GM18868 (cell line): ENCODE results near the gene PLCB4.

Source experiments
- ATAC-seq: cut with Tn5 transposase; IDR thresholded peaks from one replicate; pipeline ENCODE4 v1.9.1; 2021; ENCODE audit warnings: mild to moderate bottlenecking, moderate library complexity; ENCODE audit not compliant: unreplicated experiment

Gene PLCB4

DNA sequence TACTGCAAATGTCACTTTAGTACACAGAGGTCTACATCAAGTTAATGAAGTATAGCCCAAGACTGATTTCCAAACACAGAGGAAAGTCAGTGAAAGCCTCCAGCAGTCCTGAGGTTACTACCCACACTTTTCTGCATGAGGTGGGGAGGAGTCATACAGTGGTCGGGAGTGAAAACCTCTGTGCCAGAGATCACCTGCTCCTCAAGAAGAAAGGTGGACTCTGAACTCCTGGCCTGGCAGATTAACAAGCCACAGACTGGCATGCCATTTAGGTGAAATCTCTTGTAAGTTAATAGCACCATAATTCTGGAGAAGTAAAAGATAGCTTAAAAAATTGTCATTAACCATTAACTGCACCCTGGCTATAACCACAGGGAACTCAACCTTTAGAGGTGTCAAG lies 320.5 kb downstream of the PLCB4 start:
- ATAC-seq = no peak

DNA sequence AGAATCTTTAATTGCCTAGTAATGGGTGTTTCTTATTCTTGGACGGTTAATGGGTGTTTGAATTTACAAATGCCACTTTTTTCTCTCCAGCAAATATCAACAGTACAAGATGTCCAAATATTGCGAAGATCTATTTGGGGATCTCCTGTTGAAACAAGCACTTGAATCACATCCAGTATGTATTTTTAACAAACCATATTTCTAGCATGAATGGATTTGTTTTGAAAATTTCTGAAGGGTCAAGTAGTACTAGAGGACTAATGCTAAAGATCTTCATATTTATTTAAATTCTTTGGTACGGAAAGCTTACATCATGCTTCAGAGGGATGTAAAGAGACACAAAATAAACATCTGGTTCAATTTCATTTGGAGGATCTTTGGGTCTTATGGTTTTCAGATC lies 321.6 kb downstream of the PLCB4 start:
- ATAC-seq = no peak

DNA sequence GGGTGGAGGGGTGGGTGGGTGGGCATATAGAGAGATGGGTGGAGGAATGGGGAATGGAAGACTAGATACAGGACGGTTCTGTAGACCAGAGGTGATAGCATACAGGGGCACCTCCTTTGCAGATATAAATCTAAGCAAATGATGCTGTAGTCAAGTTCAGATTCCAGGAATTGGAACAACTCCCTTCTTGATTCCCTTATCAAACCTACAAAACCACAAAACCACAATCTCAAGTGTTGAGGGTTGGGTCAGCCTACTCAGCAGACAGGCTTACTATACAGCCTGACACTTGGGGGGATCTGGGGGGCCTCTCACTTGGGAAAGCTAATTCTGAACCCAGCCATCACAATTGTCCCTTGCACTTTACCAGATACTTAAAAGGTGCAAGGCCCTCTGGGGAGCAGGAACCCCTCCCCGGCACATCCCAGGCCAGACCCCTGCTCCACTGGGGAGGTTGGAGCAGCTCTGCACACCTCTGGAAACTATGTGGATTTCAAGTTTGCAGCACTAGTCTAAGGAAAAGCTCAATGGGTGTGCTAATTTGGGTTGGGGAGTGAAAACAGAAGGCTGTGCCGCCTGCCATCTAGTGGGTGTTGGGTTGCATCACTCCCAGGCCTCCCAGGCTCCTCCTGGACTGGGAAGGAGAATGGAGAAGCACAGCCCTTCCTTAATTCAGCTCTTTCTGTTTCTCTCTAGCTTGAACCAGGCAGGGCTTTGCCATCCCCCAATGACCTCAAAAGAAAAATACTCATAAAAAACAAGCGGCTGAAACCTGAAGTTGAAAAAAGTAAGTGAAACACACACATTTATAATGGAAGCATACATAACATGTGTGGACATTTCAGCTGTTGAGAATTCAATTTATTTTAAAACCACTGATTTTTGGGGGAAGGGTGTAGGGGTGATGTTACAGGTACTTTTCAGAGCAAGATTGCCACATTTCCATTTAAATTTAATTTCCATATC lies 324.3 kb downstream of the PLCB4 start:
- peak; percentile 44 for ATAC-seq

DNA sequence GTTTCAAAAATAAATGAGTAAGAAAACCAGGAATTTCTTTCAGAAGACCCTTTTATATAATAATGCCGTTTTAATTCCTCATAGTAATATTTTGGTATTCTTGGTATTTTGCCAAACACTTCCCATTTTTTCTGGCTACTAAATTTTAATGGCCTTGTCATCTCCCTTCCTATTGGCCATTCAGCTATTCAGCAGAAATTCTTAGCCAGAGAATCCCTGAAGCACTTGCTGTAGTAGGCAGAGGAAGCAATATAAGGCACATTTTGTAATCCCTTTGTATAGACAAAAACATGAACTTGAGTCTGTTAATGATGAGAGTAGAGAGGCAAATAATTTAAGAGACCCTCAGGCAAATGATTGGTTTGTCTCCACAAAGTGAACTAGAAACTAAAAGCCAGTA lies 327.1 kb downstream of the PLCB4 start:
- no peak for ATAC-seq

DNA sequence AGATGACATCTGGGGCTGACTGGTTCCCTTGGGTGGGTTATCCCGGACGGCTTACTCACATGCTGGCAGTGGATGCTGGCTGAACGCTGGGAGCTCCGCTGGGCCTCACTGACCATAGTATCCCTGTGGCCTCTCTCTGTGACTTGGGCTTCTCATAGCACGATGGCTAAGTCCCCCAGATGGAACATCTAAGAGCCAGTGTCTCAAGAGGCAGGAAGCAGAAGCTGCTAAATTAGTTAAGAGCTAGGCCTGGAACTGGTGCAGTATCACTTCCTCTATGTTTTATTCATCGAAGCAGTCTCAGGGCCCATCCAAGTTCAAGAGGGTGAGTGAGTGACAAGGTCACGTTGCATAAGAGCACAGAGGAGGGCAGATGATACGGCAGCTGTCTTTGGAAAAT lies 329.0 kb downstream of the PLCB4 start:
- peak; percentile 97 for ATAC-seq

DNA sequence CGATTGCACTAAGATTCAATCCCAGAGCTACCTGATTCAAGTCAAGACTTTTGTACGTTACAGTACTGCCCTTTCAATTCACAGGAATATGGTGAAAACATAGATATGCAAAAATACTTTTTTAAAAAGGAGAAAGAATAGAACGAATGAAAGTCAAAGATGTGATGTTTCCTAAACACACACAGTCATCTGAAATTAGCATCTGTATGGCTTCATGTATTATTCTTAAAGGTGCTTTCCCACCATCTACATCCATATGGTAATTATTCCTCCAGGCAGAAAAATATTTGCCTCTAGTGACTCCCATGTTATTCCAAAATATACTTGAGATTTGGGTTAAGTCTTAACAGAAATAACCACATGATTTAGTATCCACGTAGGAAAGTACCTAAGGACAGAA lies 330.0 kb downstream of the PLCB4 start:
- ATAC-seq = no peak

DNA sequence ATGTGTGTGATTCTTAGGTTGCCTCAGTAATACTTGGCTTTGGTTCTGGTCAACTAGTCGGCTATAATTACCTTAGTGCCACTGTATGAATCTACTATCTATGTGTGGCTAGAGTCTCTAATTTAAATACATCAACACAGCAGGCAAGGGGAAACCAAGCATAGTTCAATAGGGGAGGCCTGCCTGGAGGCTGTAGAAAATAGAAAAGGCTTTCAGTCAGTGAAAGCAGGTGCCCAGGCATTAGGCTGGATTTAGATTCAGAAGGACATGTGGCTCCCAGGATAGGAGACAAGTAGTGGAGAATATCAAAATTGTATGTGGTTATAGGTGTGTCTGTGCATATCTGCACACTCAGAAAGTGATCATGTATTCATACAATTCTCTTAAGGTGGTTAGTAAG lies 330.4 kb downstream of the PLCB4 start:
- ATAC-seq = no peak

DNA sequence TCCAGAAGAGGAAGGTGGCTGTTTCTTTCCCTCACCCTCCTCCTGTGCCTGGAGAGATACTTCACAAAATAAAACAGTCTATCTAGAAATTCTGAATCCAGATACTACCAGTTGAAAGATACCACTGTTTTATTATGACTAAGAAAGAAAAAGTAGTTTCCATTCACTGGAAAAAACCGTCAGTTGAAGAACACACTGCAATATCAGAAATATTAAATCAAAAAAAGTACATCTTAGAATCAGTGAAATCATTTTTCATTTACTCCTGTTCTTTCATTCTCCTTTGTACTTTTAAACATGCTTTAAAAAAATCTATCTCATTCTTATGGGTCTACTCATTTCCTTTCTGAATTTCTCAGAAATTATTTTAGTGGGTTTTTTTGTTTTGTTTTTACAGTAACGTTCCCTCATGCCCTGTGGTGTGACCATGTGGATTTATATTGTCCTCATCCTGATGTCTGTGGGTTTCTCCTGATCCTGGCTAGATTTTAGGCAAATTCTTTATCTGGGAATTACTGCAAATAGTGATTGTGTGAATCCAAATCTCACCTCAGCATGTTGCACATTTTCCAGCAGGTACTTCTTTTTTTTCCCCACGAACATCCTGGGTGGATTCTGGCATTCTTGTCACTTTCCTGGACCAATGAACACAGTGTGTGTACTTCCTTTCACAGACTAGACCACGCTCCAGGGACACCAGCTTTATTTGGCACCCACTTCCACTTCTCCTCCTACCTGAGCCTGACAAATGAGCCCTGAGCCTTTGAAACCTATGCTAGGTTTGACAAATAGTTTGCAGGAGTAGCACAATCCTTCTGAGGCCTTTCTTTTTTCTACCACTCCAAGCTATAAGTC lies 331.5 kb downstream of the PLCB4 start:
- ATAC-seq = no peak

DNA sequence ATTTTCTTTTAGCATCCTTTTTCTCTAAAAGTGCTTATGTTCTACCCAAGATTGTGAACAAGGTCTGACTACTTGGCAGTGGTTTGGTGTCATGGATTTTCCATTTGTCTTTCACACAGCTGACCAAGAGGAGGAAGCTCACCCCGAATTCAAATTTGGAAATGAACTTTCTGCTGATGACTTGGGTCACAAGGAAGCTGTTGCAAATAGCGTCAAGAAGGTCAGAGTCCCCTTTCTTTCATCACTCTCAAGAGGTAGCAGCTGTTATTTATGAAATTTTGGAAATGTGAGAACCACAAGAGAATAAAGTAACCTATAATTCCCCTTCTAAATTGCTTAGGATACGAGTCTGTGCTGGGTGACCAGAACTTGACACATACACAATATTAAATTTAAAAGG lies 332.5 kb downstream of the PLCB4 start:
- ATAC-seq = no peak

DNA sequence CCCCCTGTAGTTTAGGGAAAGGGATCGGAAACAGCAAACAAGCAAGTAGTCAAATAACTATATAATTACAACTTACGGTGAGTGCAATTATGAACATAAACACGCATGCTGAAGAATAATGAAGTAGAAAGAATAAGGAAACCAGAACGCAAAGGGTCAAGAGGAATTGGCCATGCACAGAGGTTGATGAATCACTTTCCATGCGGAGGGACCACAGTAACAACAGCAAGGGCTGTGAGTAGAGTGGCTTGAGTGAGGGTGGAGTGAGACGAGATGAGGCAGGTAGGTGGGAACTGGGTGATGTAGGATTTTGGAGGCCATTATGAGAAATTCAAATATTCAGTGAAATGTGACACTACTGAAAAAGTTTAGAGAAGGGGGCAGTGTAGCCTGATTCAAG lies 333.3 kb downstream of the PLCB4 start:
- no peak for ATAC-seq

DNA sequence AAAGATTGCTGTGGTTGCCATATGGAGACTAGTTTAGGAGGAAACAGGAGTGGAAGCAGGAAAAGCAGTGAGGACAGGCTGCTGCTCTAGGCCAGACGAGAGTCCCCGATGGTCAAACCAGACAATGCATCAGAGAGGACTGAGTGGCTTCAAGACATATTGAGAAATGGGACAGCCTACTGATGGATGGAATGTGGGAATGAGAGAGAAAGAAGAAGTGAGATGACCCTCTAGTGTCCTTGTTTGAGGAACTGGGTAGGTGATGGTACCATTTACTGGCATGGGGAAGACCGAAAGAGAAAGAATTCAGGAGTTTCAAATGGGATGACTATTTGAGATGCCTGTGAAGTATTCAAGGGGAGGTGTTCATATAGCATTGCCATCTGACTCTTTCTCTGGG lies 333.7 kb downstream of the PLCB4 start:
- no peak for ATAC-seq

DNA sequence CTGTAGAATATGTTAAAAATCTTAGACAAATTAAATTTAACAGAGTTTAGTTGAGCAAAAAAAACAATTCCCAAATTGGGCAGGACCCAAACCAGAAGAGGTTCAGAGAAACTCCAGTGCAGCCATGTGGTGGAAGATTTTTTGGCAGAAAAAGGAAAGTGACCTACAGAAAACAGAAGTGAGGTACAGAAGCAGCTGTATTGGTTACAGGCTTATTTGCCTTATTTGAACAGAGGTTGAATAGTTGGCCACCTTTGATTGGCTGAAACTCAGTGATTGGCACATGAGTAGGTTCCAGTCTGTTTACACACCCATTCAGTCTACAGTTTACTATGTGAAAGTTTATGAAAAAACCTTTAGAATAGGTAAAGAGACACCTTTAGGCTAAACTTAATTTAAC lies 334.6 kb downstream of the PLCB4 start:
- ATAC-seq = no peak

DNA sequence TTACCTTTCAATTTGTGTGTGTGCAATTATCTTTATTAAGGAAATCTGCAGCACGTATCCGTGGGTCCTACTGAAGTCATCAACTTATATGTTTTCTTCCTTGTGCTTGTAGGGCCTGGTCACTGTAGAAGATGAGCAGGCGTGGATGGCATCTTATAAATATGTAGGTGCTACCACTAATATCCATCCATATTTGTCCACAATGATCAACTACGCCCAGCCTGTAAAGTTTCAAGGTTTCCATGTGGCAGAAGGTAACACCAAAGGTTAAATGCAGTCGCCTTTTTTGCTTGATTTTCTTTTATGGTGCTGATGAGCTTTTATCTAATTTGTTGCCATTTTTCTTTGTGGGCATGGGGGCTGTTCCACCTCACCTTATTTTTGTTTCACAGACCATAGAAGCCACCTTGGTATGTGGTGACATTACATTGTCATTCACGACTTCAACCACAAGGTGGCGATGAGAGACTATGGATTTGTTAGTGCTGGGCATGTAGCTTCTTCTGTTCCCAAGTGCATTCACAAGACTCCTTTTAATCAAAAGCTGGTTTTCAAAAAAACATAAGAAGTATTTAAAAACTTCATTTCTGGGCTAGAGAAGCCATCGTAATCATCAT lies 339.0 kb downstream of the PLCB4 start:
- peak; percentile 76 for ATAC-seq

DNA sequence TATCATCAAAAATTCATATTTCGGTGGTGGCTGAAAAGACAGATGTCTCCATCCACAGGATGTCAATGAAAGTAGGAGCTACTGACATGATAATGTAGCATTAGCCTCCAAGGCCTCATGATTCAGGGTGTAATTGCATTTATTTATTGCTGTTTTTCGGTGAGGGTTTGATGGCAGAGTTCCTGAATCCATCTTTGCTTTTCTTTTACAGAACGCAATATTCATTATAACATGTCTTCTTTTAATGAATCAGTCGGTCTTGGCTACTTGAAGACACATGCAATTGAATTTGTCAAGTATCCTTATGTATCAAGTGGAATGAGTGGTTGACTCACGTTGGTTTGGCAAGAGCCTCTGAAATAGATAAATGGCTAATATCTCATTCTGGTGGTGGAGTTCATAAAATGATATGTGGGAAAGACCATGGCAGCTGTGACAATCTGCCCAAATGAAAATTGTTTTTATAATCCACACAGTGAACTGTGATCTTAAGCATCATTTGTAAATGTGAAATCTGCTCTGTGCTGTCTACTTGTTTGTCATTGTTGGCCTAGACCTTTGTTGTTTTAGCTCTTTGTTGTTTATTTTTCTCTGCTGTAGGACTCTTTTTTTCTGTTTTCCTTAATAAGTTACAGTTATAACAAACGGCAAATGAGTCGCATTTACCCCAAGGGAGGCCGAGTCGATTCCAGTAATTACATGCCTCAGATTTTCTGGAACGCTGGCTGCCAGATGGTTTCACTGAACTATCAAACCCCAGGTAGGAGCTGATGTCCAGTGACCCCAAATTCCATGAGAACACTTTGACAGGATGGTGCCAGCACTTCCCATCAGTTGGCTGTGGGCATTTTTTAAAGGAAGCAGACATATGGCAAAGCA lies 339.8 kb downstream of the PLCB4 start:
- ATAC-seq = no peak

DNA sequence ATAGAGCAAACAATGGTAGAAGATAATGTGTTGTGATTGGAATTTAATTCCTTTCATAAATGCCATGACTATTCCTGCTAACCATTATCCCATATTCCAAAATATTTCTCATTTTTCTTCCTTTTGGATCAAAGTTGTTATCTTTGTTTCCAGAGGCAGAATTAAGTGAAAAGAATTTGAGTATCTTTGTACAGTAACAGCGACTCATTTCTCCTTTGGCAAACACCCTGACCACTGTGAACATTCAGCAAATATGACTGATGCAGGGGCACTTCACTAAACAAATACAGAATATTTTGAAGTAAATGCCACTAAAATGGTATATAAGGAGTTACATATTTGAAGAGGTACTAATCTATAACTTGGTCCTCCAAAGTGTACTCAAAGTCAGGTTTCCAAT lies 340.5 kb downstream of the PLCB4 start:
- no peak for ATAC-seq

DNA sequence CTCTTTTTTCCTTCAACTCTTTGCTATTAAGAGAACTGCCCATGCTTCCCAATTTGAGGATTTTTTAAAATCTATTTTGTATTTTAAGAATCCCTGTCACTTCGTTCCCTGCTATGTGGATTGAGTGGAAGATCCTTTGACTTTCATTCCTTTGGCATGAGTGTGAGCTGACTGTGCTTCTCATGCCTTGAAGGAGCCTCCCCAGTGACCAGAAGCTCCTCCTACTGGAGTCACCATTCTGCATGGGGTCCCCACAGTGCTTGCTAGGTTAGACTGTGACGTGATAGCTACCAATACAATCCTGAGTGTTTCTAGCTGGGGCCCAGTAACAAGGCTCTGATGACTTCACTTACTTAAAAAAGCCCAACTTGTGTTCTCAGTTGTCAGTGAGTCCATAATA lies 341.1 kb downstream of the PLCB4 start:
- no peak for ATAC-seq

DNA sequence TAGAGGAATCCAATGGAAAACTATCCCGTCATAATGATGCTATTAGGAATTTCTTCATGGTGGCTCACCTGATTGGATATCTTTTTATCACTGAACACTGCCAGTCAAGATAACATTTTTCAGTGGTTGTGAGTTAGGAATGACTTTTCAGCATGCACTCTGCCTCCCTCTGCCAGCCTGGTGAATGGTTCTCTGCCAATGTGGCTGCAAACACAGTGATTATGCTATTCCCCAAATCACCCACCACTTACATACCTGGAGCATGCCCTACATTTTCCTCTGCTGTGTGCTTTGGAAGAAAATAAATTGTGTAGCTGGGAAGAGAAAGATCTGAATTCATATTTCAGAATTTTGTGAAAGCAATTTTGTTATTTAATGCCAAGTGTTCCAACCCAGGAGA lies 342.9 kb downstream of the PLCB4 start:
- no peak for ATAC-seq

DNA sequence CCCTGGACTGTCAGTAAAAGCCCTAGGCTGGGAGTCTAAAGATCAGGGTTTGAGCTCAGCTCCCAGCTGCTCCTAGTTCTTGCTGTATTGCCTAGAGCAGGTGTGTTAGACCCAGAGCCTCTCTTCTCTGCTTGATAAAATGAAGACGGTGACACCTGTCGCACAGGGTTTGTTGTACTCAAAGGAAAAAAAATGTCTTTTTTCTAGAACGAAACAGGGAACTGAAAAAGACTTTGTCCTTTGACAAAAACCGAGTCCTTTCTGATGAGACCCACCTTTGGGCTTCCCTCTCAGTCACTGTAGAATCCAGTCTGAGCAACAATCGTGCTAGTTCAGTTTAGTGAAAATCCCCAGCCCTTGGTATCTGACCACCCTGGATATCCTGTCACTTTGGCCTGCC lies 343.4 kb downstream of the PLCB4 start:
- ATAC-seq = peak; percentile 69

DNA sequence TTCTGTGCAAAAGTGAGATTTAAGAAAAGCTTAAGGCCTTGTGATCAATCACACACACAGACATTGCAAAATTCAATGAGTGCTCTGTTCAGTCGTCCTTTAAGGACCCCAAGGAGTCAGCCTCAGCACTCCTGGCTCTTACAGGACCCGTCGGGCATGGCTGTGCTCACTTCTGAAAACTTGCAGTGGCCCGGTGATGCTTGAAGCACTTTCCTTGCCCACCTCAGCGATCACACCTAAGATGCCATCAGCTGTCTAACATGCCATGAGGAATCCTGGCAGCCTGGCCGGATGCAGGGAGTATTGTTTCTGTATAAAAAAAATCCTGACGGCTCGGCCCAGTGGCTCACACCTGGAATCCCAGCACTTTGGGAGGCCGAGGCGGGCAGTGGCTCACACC lies 344.1 kb downstream of the PLCB4 start:
- no peak for ATAC-seq

DNA sequence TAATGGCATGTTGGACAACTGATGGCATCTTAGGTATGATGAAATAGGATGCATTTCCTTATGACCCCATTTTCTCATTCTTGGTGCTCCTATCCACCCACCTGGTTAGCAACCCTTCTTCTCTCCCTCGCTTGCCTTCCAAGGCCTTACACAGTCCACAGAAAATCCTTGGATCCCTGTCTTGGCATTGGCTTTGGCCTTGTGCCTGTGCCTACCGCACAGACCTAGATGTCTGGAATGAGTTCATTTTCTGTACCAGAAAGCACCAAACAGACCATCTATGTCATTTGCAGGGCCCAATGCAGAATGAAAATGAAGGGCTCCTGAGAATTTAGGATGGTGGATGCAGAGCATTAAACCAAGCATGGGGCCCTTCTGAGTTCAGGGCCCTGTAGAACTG lies 346.5 kb downstream of the PLCB4 start:
- no peak for ATAC-seq

DNA sequence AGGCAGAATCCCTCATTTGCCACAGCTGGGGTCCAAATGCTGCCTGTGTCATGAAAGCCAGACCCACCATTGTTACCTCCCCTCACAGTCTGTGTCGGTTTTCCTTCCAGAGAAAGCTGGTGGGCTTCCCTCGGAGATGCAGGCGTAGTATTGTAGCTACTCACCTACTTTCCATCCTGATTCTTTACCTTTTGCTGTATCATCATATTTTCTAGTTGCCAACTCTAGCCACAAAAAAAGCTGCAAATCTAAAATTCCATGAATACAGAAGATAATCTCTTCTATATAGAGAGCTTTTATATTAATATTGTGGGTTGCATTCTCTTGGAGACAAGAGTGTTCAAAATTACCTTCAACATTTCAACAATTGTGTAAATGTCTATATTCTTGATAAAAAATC lies 347.5 kb downstream of the PLCB4 start:
- ATAC-seq = no peak
